ENCODE measurements around the gene GTF2IRD2. TPM values are rescaled to one million over a fixed set of nuclear protein-coding genes. Genes with fewer than 3 reads are reported as not detected.
"Not testable (repeated sequence)": the region's sequence is repeated elsewhere in the genome, so short reads cannot be mapped to it uniquely, and the experiment has no call there.

GTF2IRD2 gene
- 10 to 100 TPM in 1 of 2 donors, 1 to 10 TPM in 1; 8.3 to 12.7 TPM for total RNA-seq
- polyA plus RNA-seq (2013, experiment 1 of 2): 15.4 TPM
- polyA plus RNA-seq (2013, experiment 2 of 2): 12.0 TPM
- long read RNA-seq, experiment 1, partial matches to known transcripts: 0 of 6 reads
- long read RNA-seq, experiment 1, other reads (novel, unspliced or antisense): 2 of 6 reads
- long read RNA-seq, experiment 2, partial matches to known transcripts: 1 of 8 reads
- long read RNA-seq, experiment 2, other reads (novel, unspliced or antisense): 4 of 8 reads
- long read RNA-seq, experiment 3, partial matches to known transcripts: 0 of 8 reads
- long read RNA-seq, experiment 3, other reads (novel, unspliced or antisense): 2 of 8 reads
- long read RNA-seq, experiment 4, partial matches to known transcripts: 0 of 2 reads
- long read RNA-seq, experiment 4, other reads (novel, unspliced or antisense): 2 of 2 reads

DNA sequence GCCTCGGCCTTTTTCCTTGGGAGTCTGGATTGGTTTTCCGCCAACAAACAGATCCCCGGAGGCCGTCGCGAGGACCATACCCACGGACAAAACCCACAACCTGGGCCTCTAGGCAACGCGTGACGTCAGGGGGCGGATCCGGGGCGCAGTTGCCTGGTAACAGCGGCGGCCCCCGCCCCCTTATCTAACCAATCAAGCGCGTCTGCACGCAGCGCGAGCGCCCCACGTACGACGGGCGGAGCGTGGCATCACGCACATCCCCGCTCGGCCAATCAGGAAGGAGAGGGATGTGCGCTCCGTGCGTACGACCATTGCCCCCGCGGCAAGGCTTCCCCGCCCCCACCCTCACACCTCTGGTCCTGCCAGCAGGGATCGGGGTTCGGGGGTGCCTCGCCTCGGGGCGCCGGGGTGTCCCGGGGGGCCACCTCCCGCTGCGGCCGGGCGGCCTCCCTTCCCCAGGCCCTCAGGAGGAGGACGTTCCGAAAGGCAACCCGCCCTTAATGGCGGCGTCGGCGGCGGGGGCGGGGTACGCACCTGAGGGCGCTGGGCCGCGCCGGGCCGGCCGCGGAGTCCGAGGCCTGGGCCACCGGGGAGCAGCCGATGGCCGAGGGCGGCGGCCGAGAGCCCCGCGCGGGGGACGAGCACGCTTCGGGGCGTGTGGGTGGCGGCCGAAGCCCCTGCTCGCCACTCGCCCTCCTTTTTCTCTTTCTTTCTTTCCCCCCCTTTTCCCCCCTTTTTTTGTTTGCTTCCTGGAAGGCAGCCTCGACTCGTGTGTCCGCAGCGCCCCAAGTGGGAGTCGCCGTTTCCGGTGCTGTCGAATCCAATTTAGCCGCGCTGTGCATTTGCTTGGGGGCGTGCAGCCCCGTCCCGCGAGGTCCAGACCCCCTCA lies at the start of gene GTF2IRD2:
Gene GTF2IRD2 (minus strand): TSS at position 773 of the 889 bp plus-strand sequence. CDS start 15,227 bp downstream, outside the sequence.
- peak; percentile 45 for DNase-seq
- H3K9me3 Mint-ChIP-seq; H3K27me3 Mint-ChIP-seq (ENCODE audit: insufficient read depth); H3K4me1 ChIP-seq (ENCODE audit: control insufficient read depth, insufficient read depth, low read length); H3K4me3 ChIP-seq (ENCODE audit: low read length); H3K36me3 ChIP-seq (ENCODE audit: control insufficient read depth, insufficient read depth, low read length); H3K27me3 ChIP-seq (ENCODE audit: control insufficient read depth, insufficient read depth, low read length, poor library complexity, severe bottlenecking); H3K36me3 Mint-ChIP-seq (ENCODE audit: low read depth); H3K4me1 Mint-ChIP-seq; H3K9me3 ChIP-seq (ENCODE audit: control insufficient read depth, low read length); H3K27ac Mint-ChIP-seq: not testable (repeated sequence)
- 0% methylated on average over 18 of the region's 97 CpGs; no CpG with 5 or more reads in 1 of the 2 experiments for whole genome bisulfite sequencing, 2 experiments (ENCODE audit: insufficient coverage in 1 of 2, insufficient read length in 1 of 2)
- peak within 1 kb of the TSS; percentile 45 for H3K4me3 Mint-ChIP-seq
- H3K27ac ChIP-seq (ENCODE audit: low read depth, low read length): peak within 1 kb of the TSS; percentile 84
- H3K9ac ChIP-seq (ENCODE audit: extremely low read depth, low read length, poor library complexity, severe bottlenecking): peak within 1 kb of the TSS; percentile 25

DNA sequence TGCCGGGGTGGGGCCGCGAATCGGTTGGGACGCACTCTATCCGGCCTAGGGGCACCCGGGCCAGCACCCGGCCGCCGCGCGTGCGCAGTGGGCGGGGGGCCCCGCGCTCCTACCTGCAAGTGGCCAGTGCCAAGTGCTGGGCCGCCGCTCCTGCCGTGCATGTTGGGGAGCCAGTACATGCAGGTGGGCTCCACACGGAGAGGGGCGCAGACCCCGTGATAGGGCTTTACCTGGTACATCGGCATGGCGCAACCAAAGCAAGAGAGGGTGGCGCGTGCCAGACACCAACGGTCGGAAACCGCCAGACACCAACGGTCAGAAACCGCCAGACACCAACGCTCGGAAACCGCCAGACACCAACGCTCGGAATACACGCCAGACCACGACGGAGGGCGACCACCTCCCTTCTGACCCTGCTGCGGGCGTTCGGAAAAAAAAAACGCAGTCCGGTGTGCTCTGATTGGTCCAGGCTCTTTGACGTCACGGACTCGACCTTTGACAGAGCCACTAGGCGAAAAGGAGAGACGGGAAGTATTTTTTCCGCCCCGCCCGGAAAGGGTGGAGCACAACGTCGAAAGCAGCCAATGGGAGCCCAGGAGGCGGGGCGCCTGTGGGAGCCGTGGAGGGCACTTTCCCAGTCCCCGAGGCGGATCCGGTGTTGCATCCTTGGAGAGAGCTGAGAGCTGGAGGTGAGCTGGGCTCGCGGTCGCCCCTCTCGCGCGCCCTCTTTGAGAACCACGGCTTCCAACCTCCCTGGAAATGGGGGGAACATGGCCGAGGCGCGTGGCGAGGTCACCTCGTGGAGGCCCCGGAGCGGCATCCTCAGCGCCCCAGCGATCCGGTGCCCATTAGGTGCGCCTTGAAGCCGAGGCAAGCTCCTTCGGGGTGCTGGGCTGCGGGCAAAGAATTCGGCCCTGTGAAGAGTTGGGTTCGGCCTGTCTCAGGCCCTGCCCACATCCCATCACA lies 39.0 kb upstream of the GTF2IRD2 start:
- peak overlapping the region; percentile 67 for H3K9ac ChIP-seq (ENCODE audit: extremely low read depth, low read length, poor library complexity, severe bottlenecking)
- H3K27ac ChIP-seq (ENCODE audit: low read depth, low read length): peak overlapping the region; percentile 92
- not testable (repeated sequence) for H3K9me3 Mint-ChIP-seq; H3K9me3 ChIP-seq (ENCODE audit: control insufficient read depth, low read length); H3K27me3 ChIP-seq (ENCODE audit: control insufficient read depth, insufficient read depth, low read length, poor library complexity, severe bottlenecking); H3K4me1 ChIP-seq (ENCODE audit: control insufficient read depth, insufficient read depth, low read length); H3K4me1 Mint-ChIP-seq; H3K36me3 Mint-ChIP-seq (ENCODE audit: low read depth); H3K36me3 ChIP-seq (ENCODE audit: control insufficient read depth, insufficient read depth, low read length); H3K27me3 Mint-ChIP-seq (ENCODE audit: insufficient read depth)
- Mint-ChIP-seq H3K4me3 (peak overlapping the region; percentile 70), H3K27ac (peak overlapping the region; percentile 91)
- WGBS, 2 experiments (ENCODE audit: insufficient coverage in 1 of 2, insufficient read length in 1 of 2): 0% methylated on average over 7 to 48 of the region's 84 CpGs
- H3K4me3 ChIP-seq (ENCODE audit: low read length): peak overlapping the region; percentile 69
- peak; percentile 92 for DNase-seq

DNA sequence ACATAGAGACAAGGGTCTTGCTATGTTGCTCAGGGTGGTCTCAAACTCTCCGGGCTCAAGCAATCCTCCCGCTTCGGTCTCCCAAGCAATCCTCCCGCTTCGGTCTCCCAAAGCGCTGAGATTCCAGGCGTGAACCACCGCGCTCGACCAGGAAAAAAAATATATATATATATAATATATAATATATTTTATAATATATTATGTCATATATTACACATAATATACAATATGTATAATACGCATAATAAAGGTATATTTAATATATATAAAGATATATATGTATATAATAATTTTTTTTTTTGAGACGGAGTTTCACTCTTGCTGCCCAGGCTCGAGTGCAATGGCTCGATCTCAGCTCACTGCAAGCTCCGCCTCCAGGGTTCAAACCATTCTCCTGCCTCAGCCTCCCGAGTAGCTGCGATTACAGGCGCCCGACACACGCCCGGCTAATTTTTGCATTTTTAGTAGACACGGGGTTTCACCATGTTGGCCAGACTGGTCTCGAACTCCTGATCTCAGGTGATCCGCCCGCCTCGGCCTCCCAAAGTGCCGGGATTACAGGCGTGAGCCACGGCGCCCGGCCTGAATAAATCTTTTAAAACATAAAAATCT lies 38.2 kb upstream of the GTF2IRD2 start:
- H3K36me3 ChIP-seq (ENCODE audit: control insufficient read depth, insufficient read depth, low read length); H3K36me3 Mint-ChIP-seq (ENCODE audit: low read depth); H3K9me3 ChIP-seq (ENCODE audit: control insufficient read depth, low read length); H3K4me1 ChIP-seq (ENCODE audit: control insufficient read depth, insufficient read depth, low read length); H3K4me1 Mint-ChIP-seq; H3K4me3 ChIP-seq (ENCODE audit: low read length); H3K27ac Mint-ChIP-seq; H3K9ac ChIP-seq (ENCODE audit: extremely low read depth, low read length, poor library complexity, severe bottlenecking); H3K27me3 ChIP-seq (ENCODE audit: control insufficient read depth, insufficient read depth, low read length, poor library complexity, severe bottlenecking); H3K9me3 Mint-ChIP-seq; H3K27ac ChIP-seq (ENCODE audit: low read depth, low read length); H3K27me3 Mint-ChIP-seq (ENCODE audit: insufficient read depth): not testable (repeated sequence)
- H3K4me3 Mint-ChIP-seq: peak overlapping the region; percentile 54
- 77% methylated on average over 6 of the region's 31 CpGs; no CpG with 5 or more reads in 1 of the 2 experiments for WGBS, 2 experiments (ENCODE audit: insufficient coverage in 1 of 2, insufficient read length in 1 of 2)
- DNase-seq: peak; percentile 10

DNA sequence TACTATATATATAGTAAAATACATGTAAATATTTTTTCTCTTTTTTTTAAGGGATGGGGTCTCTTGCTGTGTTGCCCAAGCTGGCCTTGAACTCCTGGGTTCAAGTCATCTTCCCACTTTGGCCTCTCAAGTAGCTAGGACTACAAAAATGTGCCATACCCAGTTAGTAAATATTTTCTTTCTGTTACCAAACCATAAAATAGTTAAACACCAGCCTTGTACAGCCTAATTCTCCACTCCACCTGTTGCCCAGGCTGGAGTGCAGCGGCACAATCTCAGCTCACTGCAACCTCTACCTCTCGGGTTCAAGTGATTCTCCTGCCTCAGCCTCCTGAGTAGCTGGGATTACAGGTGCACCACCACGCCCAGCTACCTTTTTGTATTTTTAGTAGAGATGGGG lies 33.9 kb upstream of the GTF2IRD2 start:
- not testable (repeated sequence) for H3K4me3 Mint-ChIP-seq; DNase-seq; H3K4me3 ChIP-seq (ENCODE audit: low read length); H3K4me1 ChIP-seq (ENCODE audit: control insufficient read depth, insufficient read depth, low read length); H3K9ac ChIP-seq (ENCODE audit: extremely low read depth, low read length, poor library complexity, severe bottlenecking); H3K27me3 Mint-ChIP-seq (ENCODE audit: insufficient read depth); H3K36me3 ChIP-seq (ENCODE audit: control insufficient read depth, insufficient read depth, low read length); H3K27me3 ChIP-seq (ENCODE audit: control insufficient read depth, insufficient read depth, low read length, poor library complexity, severe bottlenecking); H3K27ac ChIP-seq (ENCODE audit: low read depth, low read length); H3K9me3 ChIP-seq (ENCODE audit: control insufficient read depth, low read length); H3K4me1 Mint-ChIP-seq; H3K9me3 Mint-ChIP-seq; H3K36me3 Mint-ChIP-seq (ENCODE audit: low read depth); H3K27ac Mint-ChIP-seq
- WGBS, 2 experiments (ENCODE audit: insufficient coverage in 1 of 2, insufficient read length in 1 of 2): no CpG with 5 or more reads among the region's 3 CpGs

DNA sequence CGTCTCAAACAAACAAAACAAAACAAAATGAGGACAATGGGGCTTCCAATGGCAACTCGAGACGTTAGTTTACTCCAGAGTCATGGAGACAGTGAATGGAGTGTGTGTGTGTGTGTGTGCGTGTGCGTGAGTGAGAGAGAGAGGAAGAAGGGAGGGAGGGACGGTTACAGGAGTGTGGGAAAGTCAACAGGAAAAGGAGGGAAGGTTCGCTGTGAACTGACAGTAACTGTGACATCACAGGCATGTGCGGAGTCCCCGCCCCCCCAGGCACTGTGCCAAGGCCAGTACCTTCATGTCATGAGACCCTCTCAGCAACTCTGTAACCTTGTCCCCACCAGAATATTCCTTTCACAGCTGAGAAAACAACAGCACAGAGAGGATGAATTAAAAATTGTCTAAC lies 30.7 kb upstream of the GTF2IRD2 start:
- H3K36me3 ChIP-seq (ENCODE audit: control insufficient read depth, insufficient read depth, low read length); DNase-seq; H3K4me3 Mint-ChIP-seq; H3K27ac ChIP-seq (ENCODE audit: low read depth, low read length); H3K9me3 ChIP-seq (ENCODE audit: control insufficient read depth, low read length); H3K27me3 Mint-ChIP-seq (ENCODE audit: insufficient read depth); H3K9ac ChIP-seq (ENCODE audit: extremely low read depth, low read length, poor library complexity, severe bottlenecking); H3K9me3 Mint-ChIP-seq; H3K4me1 ChIP-seq (ENCODE audit: control insufficient read depth, insufficient read depth, low read length); H3K27ac Mint-ChIP-seq; H3K27me3 ChIP-seq (ENCODE audit: control insufficient read depth, insufficient read depth, low read length, poor library complexity, severe bottlenecking); H3K36me3 Mint-ChIP-seq (ENCODE audit: low read depth); H3K4me1 Mint-ChIP-seq; H3K4me3 ChIP-seq (ENCODE audit: low read length): not testable (repeated sequence)
- 100% methylated on average over 4 of the region's 9 CpGs; no CpG with 5 or more reads in 1 of the 2 experiments for WGBS, 2 experiments (ENCODE audit: insufficient coverage in 1 of 2, insufficient read length in 1 of 2)
